Endodermal cell (in vitro differentiated cells): ENCODE results near the gene HS6ST3. TPM values are rescaled to one million over a fixed set of nuclear protein-coding genes. Genes with fewer than 3 reads are reported as not detected.

Source experiments
- DNase-seq: peaks from one replicate; pipeline ENCODE4 v3.0.0-alpha.2; 2017
- H3K27ac ChIP-seq: 2 replicates; pipeline ENCODE4 v1.5.1; 2013; ENCODE audit warnings: mild to moderate bottlenecking, low read depth, low read length, moderate library complexity
- H3K27me3 ChIP-seq: 2 replicates; pipeline ENCODE4 v1.6.1; 2013; ENCODE audit warnings: mild to moderate bottlenecking, low read length, moderate library complexity; ENCODE audit not compliant: insufficient read depth, control insufficient read depth, poor library complexity, severe bottlenecking
- H3K36me3 ChIP-seq: 2 replicates; pipeline ENCODE4 v1.7.0; 2013; ENCODE audit warnings: mild to moderate bottlenecking, low read length, moderate library complexity; ENCODE audit not compliant: control insufficient read depth, insufficient read depth
- H3K4me1 ChIP-seq: one replicate; pipeline ENCODE4 v1.7.0; 2013; ENCODE audit warnings: low read length; ENCODE audit not compliant: control insufficient read depth, insufficient read depth
- H3K4me3 ChIP-seq: 2 replicates; pipeline ENCODE4 v1.5.1; 2013; ENCODE audit warnings: mild to moderate bottlenecking, low read length, moderate library complexity
- H3K9ac ChIP-seq: 2 replicates; pipeline ENCODE4 v1.6.1; 2013; ENCODE audit warnings: mild to moderate bottlenecking, low read length, moderate library complexity; ENCODE audit not compliant: poor library complexity, severe bottlenecking; ENCODE audit errors: extremely low read depth
- H3K9me3 ChIP-seq: 2 replicates; pipeline ENCODE4 v1.6.1; 2013; ENCODE audit warnings: mild to moderate bottlenecking, low read length, moderate library complexity; ENCODE audit not compliant: control insufficient read depth
- H3K27ac Mint-ChIP-seq: 2 replicates; pipeline ENCODE4 v1.8.0; 2020; ENCODE audit warnings: mixed read lengths
- H3K27me3 Mint-ChIP-seq: 2 replicates; pipeline ENCODE4 v1.8.0; 2021; ENCODE audit warnings: mild to moderate bottlenecking, mixed read lengths; ENCODE audit not compliant: insufficient read depth
- H3K36me3 Mint-ChIP-seq: 2 replicates; pipeline ENCODE4 v1.8.0; 2020; ENCODE audit warnings: low read depth, mixed read lengths
- H3K4me1 Mint-ChIP-seq: 2 replicates; pipeline ENCODE4 v1.8.0; 2020; ENCODE audit warnings: mixed read lengths
- H3K4me3 Mint-ChIP-seq: 2 replicates; pipeline ENCODE4 v1.8.0; 2020; ENCODE audit warnings: mild to moderate bottlenecking, moderate library complexity, mixed read lengths
- H3K9me3 Mint-ChIP-seq: 2 replicates; pipeline ENCODE4 v1.8.0; 2020; ENCODE audit warnings: mild to moderate bottlenecking, mixed read lengths
- CTCF ChIP-seq: fragments of 200-600 bp; sonication (generic); conservative IDR thresholded peaks from 2 replicates; pipeline ENCODE4 v1.5.0; 2021; ENCODE audit warnings: antibody characterized with exemption, mild to moderate bottlenecking
- WGBS, 2 experiments: methylation state at CpG; one replicate each; pipeline versions ENCODE4 v1.1.5 to v1.1.7; 2013; ENCODE audit warnings: missing lambda C conversion rate in 2 of 2, mixed read lengths in 1 of 2; ENCODE audit not compliant: insufficient coverage in 1 of 2, insufficient read length in 1 of 2; 5-methylcytosine and 5-hydroxymethylcytosine counted together
- total RNA-seq, 2 donors: library from RNA; stranded (reverse); fragmentation: NEBNext Ultra II Directional in 1 of 2; extraction: Animal tissue kit (Norgen Biotek cat#: 25700) in 1 of 2; gene quantifications; 2 replicates in 1 of 2; 3 replicates in 1 of 2; pipeline ENCODE4 v1.2.1, GENCODE V29; 2021

Gene HS6ST3
- total RNA-seq, 2 donors from 2014 or later, result 0.84 to 1.1 TPM

- H3K27ac ChIP-seq, result no peak overlapping the region
- H3K4me3 ChIP-seq, result no peak overlapping the region
- Mint-ChIP-seq H3K27ac (no peak overlapping the region), H3K4me3 (no peak overlapping the region), H3K4me1 (peaks cover 6% of the 10 kb centered on the region), H3K9me3 (no peaks in the 10 kb centered on the region), H3K27me3 (no peaks in the 10 kb centered on the region), H3K36me3 (no peaks in the 10 kb centered on the region)
- H3K9me3 ChIP-seq, result no peaks in the 10 kb centered on the region
- 79 to 84% methylated on average over 2 to 4 of the region's 4 CpGs for whole genome bisulfite sequencing, 2 experiments
- TF ChIP-seq CTCF, result no peak
- no peaks in the 10 kb centered on the region for H3K27me3 ChIP-seq
- no peaks in the 10 kb centered on the region for H3K4me1 ChIP-seq
- H3K36me3 ChIP-seq, result no peaks in the 10 kb centered on the region
- no peak overlapping the region for H3K9ac ChIP-seq
- DNase-seq, result no peak
Measured at GRCh38 chr13:96422002-96422401, 332.1 kb downstream of the HS6ST3 start.

- Mint-ChIP-seq H3K36me3 (no peaks in the 10 kb centered on the region), H3K9me3 (no peaks in the 10 kb centered on the region), H3K27me3 (no peaks in the 10 kb centered on the region), H3K4me1 (no peaks in the 10 kb centered on the region), H3K27ac (no peak overlapping the region), H3K4me3 (no peak overlapping the region)
- no peak for TF ChIP-seq CTCF
- no peaks in the 10 kb centered on the region for H3K27me3 ChIP-seq
- no peak for DNase-seq
- H3K9ac ChIP-seq, result no peak overlapping the region
- H3K4me3 ChIP-seq, result no peak overlapping the region
- no peaks in the 10 kb centered on the region for H3K9me3 ChIP-seq
- no peaks in the 10 kb centered on the region for H3K36me3 ChIP-seq
- no peaks in the 10 kb centered on the region for H3K4me1 ChIP-seq
- no peak overlapping the region for H3K27ac ChIP-seq
- WGBS, 2 experiments, result 92 to 100% methylated on average over 1 to 3 of the region's 3 CpGs
Measured at GRCh38 chr13:96426167-96426566, 336.3 kb downstream of the HS6ST3 start.

- H3K9ac ChIP-seq, result no peak overlapping the region
- no peak overlapping the region for H3K27ac ChIP-seq
- 90 to 98% methylated on average over 4 to 5 of the region's 5 CpGs for WGBS, 2 experiments
- H3K9me3 ChIP-seq, result no peaks in the 10 kb centered on the region
- no peaks in the 10 kb centered on the region for H3K4me1 ChIP-seq
- no peaks in the 10 kb centered on the region for H3K36me3 Mint-ChIP-seq
- H3K36me3 ChIP-seq, result no peaks in the 10 kb centered on the region
- no peaks in the 10 kb centered on the region for H3K9me3 Mint-ChIP-seq
- H3K27ac Mint-ChIP-seq, result no peak overlapping the region
- no peak overlapping the region for H3K4me3 ChIP-seq
- no peaks in the 10 kb centered on the region for H3K27me3 Mint-ChIP-seq
- no peak for DNase-seq
- H3K4me1 Mint-ChIP-seq, result no peaks in the 10 kb centered on the region
- no peak for TF ChIP-seq CTCF
- H3K27me3 ChIP-seq, result no peaks in the 10 kb centered on the region
- H3K4me3 Mint-ChIP-seq, result no peak overlapping the region
Measured at GRCh38 chr13:96428911-96429310, 339.0 kb downstream of the HS6ST3 start.
